ENCODE data around the gene ZNF142. TPM values are rescaled to one million over a fixed set of nuclear protein-coding genes. Genes with fewer than 3 reads are reported as not detected.

The ZNF142 gene
- total RNA-seq, 1 experiment from 2014 or later, result 29.2 TPM

DNA sequence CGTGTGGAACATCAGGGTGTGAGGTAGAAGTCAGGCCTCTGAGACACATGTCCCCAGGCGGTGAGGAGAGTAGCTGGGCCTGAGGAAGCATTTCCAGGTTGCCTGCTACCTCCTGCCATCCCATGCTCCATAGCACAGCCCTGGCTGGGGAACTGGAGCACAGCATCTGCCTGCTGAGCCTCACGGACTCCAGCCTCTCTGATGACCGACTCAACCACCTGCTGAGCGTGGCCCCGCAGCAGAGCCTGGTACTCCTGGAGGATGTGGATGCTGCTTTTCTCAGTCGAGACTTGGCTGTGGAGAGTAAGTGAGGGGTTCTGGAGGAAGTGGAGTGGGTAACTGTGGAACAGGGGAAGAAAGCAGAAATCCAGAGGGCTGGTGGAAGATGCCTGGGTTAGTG lies 3.0 kb upstream of the ZNF142 start (continued):
- TF ChIP-seq ZBTB33 (IDR thresholded peaks at IDR 0.05; ENCODE audit: extremely low read depth, insufficient replicate concordance, low read length) (no peak), ZFX (IDR thresholded peaks at IDR 0.05) (no peak)

DNA sequence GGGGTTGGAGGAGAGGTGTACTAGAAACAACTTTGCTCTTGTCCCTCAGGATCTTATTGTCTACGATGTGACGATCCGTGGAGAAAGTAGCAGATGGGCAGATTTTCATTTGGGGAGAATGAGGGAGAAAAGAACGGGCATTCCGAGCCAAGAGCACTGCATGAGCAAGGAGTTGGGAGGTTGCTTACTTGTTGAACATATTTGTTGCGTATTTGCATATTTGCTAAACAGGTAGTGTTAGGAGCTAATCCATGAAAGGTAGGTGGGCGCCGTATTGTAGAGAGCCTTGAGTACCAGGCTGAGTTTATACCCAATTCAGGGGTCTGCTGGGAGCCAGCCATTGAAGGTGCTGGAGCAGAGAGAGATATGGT lies 550 bp upstream of the ZNF142 start:
- Histone ChIP-seq H3K4me1 (ENCODE audit: control insufficient read depth in 1 of 2, insufficient read depth in 2 of 2, low read length in 2 of 2) (peaks cover 0 to 19% of the 10 kb centered on the region in 2 experiments; a peak in 2 of 4 replicates), H3K9ac (ENCODE audit: low read length) (peak overlapping the region; percentile 87), H3K4me2 (ENCODE audit: low read length) (peak overlapping the region; percentile 96), H3K27me3 (ENCODE audit: insufficient read depth, low read length) (no peaks in the 10 kb centered on the region), H3K9me2 (ENCODE audit: insufficient read depth) (no peaks in the 10 kb centered on the region), H3K4me3 (replicated peaks in 1 of 2; ENCODE audit: low read depth in 1 of 2, low read length in 2 of 2) (peak overlapping the region; percentile 88 to 96), H4K20me1 (ENCODE audit: insufficient read depth) (no peaks in the 10 kb centered on the region; the same call in 1 of the 2 replicates), H3K9me3 (ENCODE audit: control insufficient read depth in 1 of 2, insufficient read depth in 1 of 2, low read depth in 1 of 2, low read length in 2 of 2) (no peaks in the 10 kb centered on the region), H2AFZ (ENCODE audit: low read depth, low read length, poor library complexity, severe bottlenecking) (no peak overlapping the region), H3K36me3 (ENCODE audit: control insufficient read depth in 1 of 2, insufficient read depth in 2 of 2, low read length in 2 of 2) (peaks cover 24 to 61% of the 10 kb centered on the region in 2 experiments), H3K27ac (ENCODE audit: low read depth, low read length) (peak overlapping the region; percentile 70), H3K79me2 (ENCODE audit: insufficient read depth, low read length) (peaks cover 52% of the 10 kb centered on the region)
- POLR2A ChIA-PET, result interaction anchor here (0.6 to 2.9 kb wide), 4 partner anchors 9 to 187 kb away, joined by 3 to 20 read pairs (median 4); partner anchors contain the start of genes RNF25 and STK36
- intact Hi-C loops (cut with micrococcal nuclease), result loop anchor here (1.0 kb wide), 2 partner anchors 27 to 187 kb away; no protein-coding TSS in a partner anchor
- TSS peak; percentile 89 for BruUV-seq (replicated peaks)
- CTCF ChIA-PET, result interaction anchor here (0.8 to 3.1 kb wide), 10 partner anchors 10 to 302 kb away, joined by 3 to 71 read pairs (median 6); partner anchors contain the start of genes RNF25, STK36 and TTLL4
- RAD21 ChIA-PET (ENCODE audit: low non-redundant PET in 1 of 2, low total read pairs in 2 of 2, uncharacterized antibody in 2 of 2, unreplicated experiment in 2 of 2), result interaction anchor here (0.6 to 2.6 kb wide), 5 partner anchors 12 to 188 kb away, joined by 3 to 9 read pairs (median 6); partner anchors contain the start of genes RNF25 (in 1 of the 2), STK36 (in 1 of the 2) and TTLL4 (in 1 of the 2)
- no peak for ATAC-seq
- no peak for TF ChIP-seq CEBPB (IDR thresholded peaks at IDR 0.05; ENCODE audit: low read depth)
- TF ChIP-seq SP1 (IDR thresholded peaks at IDR 0.05; ENCODE audit: low read depth), result no peak
- no peak for TF ChIP-seq SIN3A (IDR thresholded peaks at IDR 0.05; ENCODE audit: low read depth)
- no peak for TF ChIP-seq ZNF274 (IDR thresholded peaks at IDR 0.05; ENCODE audit: low read depth, low read length)
- TF ChIP-seq ZFX (IDR thresholded peaks at IDR 0.05), result no peak
- no peak for TF ChIP-seq EZH2phosphoT487 (IDR thresholded peaks at IDR 0.05; ENCODE audit: borderline replicate concordance)
- no peak for TF ChIP-seq ELF1 (IDR thresholded peaks at IDR 0.05; ENCODE audit: borderline replicate concordance, low read depth)
- TF ChIP-seq YY1 (IDR thresholded peaks at IDR 0.05; ENCODE audit: extremely low read depth, insufficient replicate concordance, low read depth, low read length), result no peak
- TF ChIP-seq SRF (IDR thresholded peaks at IDR 0.05; ENCODE audit: low read depth), result no peak
- no peak for TF ChIP-seq ZBTB33 (IDR thresholded peaks at IDR 0.05; ENCODE audit: extremely low read depth, insufficient replicate concordance, low read length)
- no peak for TF ChIP-seq POLR2AphosphoS5 (IDR thresholded peaks at IDR 0.05; ENCODE audit: low read depth, low read length)
- no peak for TF ChIP-seq EZH2 (IDR thresholded peaks at IDR 0.05)
- no peak for DNase-seq (ENCODE audit: low read depth, low spot score)
